GM12873 (cell line): ENCODE data around the gene RSF1.

Experiments used
- CTCF ChIP-seq: IDR thresholded peaks from 2 replicates; pipeline ENCODE4 v1.5.1; 2012; ENCODE audit warnings: low read depth, mild to moderate bottlenecking, moderate library complexity, low read length, control low read depth; ENCODE audit not compliant: insufficient read depth; ENCODE audit errors: missing control alignments

Gene RSF1

GRCh38 chr11:77820565-77821348 is at the start of gene RSF1, which contains the start of gene AAMDC:
Gene RSF1 (minus strand): TSS chr11:77820722. CDS start chr11:77820714, 8 bp downstream.
Gene AAMDC (plus strand): TSS chr11:77821144. CDS start chr11:77842497, 21,353 bp downstream.
- peak; percentile 81 for TF ChIP-seq CTCF

- TF ChIP-seq CTCF, result no peak
Measured at GRCh38 chr11:77868744-77869143, 48.2 kb upstream of the RSF1 start.

GRCh38 chr11:77866336-77866735 is 45.8 kb upstream of the RSF1 start:
- TF ChIP-seq CTCF, result no peak

GRCh38 chr11:77865805-77866204 is 45.3 kb upstream of the RSF1 start:
- no peak for TF ChIP-seq CTCF

- TF ChIP-seq CTCF, result no peak
Measured at GRCh38 chr11:77854838-77855237, 34.3 kb upstream of the RSF1 start.

- TF ChIP-seq CTCF, result no peak
Measured at GRCh38 chr11:77851503-77851902, 31.0 kb upstream of the RSF1 start.

- TF ChIP-seq CTCF, result no peak
Measured at GRCh38 chr11:77842441-77843121, 22.1 kb upstream of the RSF1 start.
